NCI-H345 (cell line): ENCODE data around the gene FRMPD4.

Experiments used
- DNase-seq: peaks from one replicate; lab custom pipeline; 2025; lab: John Stamatoyannopoulos, UW

The FRMPD4 gene

DNA sequence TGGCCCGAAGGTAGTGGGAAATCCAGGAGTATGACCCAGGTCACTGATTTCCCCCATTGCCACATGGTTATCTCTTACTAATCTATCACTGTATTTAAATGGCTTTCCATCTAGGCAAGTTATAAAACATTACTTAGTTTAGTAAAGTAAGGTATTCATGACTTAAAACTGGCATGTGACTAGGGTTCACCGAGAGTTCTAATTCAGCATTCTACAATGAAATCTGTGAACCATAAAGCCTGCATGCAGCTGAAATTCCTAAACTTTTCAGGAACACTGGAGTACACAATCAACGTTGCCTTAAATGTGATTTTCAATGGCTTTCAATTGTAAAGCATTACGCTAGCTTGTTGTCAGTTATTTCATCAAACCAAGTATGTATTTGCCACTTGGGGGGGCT lies 630.2 kb downstream of the FRMPD4 start:
- no peak for DNase-seq

DNA sequence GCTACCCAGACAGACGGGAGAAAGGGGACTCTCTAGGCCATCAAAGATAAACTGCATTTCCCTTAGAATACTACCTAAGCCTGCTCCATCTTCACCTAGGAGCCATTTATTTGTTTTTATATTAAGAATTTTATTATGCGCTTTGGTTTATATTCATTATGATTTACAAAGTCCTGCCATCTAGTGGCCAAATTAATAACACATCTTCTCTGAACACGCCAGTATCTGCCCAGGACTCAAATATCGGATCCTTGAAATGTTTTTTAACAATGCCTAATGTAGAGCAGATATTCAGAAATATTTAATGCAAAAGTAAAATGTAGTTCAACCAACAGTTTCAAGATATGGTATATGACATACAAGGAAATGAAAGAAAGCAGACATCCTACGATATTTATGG lies 632.2 kb downstream of the FRMPD4 start:
- DNase-seq, result peak; percentile 22

DNA sequence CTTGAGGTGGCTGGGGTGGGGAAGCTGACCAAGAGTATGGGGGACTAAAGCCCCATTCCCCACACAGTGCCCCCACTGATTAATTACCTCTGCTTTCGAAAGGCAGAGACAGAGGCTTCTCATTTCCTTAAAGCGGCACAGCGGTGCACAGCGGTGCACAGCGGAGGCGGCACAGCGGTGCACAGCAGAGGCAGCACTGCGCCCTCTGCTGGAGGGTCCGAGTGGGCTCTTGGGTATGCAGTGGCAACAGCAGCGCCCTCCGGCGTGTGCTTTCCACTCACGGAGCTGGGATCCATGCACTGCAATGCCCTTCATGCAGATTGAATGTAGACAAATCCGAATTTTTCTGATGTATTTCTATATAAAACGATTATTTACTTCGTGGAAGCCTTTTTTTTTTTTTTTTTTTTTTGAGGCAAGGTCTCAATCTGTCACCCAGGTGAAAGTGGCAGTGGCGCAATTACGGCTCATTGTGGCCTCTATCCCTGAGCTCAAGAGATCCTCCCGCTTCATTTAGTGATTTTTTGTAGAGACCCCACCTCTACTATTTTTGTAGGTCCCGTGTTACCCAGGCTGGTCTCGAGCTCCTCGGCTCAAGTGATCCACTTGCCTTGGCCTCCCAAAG lies 633.3 kb downstream of the FRMPD4 start:
- no peak for DNase-seq
